Activated CD4-positive, alpha-beta T cell treated with anti-CD3 and anti-CD28 coated beads, Interleukin-2, amount 10 ng/mL, durations not matched to agents 24 days and 14 days (primary cell): ENCODE results near the gene CRACR2A. TPM values are rescaled to one million over a fixed set of nuclear protein-coding genes. Genes with fewer than 3 reads are reported as not detected.

ENCODE experiments used
- DNase-seq: peaks from one replicate; pipeline ENCODE4 v3.0.0; 2022
- H3K27ac Mint-ChIP-seq: one replicate; pipeline ENCODE4 v1.8.0; 2022; ENCODE audit warnings: mild to moderate bottlenecking, mixed read lengths
- H3K27me3 Mint-ChIP-seq: one replicate; pipeline ENCODE4 v1.8.0; 2022; ENCODE audit warnings: mixed read lengths
- H3K36me3 Mint-ChIP-seq: one replicate; pipeline ENCODE4 v1.8.0; 2022; ENCODE audit warnings: low read depth, mild to moderate bottlenecking, mixed read lengths
- H3K4me1 Mint-ChIP-seq: one replicate; pipeline ENCODE4 v1.8.0; 2021; ENCODE audit warnings: mixed read lengths
- H3K4me3 Mint-ChIP-seq: one replicate; pipeline ENCODE4 v1.8.0; 2022; ENCODE audit warnings: mild to moderate bottlenecking, moderate library complexity, mixed read lengths
- H3K9me3 Mint-ChIP-seq: one replicate; pipeline ENCODE4 v1.8.0; 2021; ENCODE audit warnings: mixed read lengths
- intact Hi-C: fragments of 100-400 bp; cut with micrococcal nuclease; formaldehyde crosslinking; loops from one replicate; pipeline ENCODE4 v1.15.1; 2023
- total RNA-seq: library from RNA; stranded (reverse); gene quantifications from 2 replicates; pipeline ENCODE4 v1.2.3, GENCODE V29; 2022

CRACR2A gene
- total RNA-seq, 1 donor from 2014 or later, result 27.0 TPM

GRCh38 chr12:3651585-3652424 lies 101.1 kb downstream of the CRACR2A start:
- peaks cover 40% of the 10 kb centered on the region for H3K36me3 Mint-ChIP-seq
- H3K9me3 Mint-ChIP-seq, result no peaks in the 10 kb centered on the region
- H3K4me1 Mint-ChIP-seq, result peaks cover 16% of the 10 kb centered on the region
- no peaks in the 10 kb centered on the region for H3K27me3 Mint-ChIP-seq
- H3K4me3 Mint-ChIP-seq, result no peak overlapping the region
- DNase-seq, result no peak
- intact Hi-C loops, result no loop called here
- H3K27ac Mint-ChIP-seq, result no peak overlapping the region

GRCh38 chr12:3647504-3647903 lies 105.4 kb downstream of the CRACR2A start:
- Mint-ChIP-seq H3K27me3 (no peaks in the 10 kb centered on the region), H3K9me3 (no peaks in the 10 kb centered on the region), H3K4me3 (no peak overlapping the region), H3K4me1 (peaks cover 24% of the 10 kb centered on the region), H3K27ac (peak overlapping the region; percentile 2), H3K36me3 (peaks cover 32% of the 10 kb centered on the region)
- no peak for DNase-seq
- intact Hi-C loops, result no loop called here

- DNase-seq, result no peak
- H3K9me3 Mint-ChIP-seq, result no peaks in the 10 kb centered on the region
- no peaks in the 10 kb centered on the region for H3K27me3 Mint-ChIP-seq
- H3K27ac Mint-ChIP-seq, result no peak overlapping the region
- H3K36me3 Mint-ChIP-seq, result peaks cover 29% of the 10 kb centered on the region
- intact Hi-C loops, result no loop called here
- peaks cover 22% of the 10 kb centered on the region for H3K4me1 Mint-ChIP-seq
- no peak overlapping the region for H3K4me3 Mint-ChIP-seq
Measured at GRCh38 chr12:3646561-3647241, 106.2 kb downstream of the CRACR2A start.

GRCh38 chr12:3645091-3645490 lies 107.8 kb downstream of the CRACR2A start:
- no peaks in the 10 kb centered on the region for H3K27me3 Mint-ChIP-seq
- intact Hi-C loops, result no loop called here
- H3K36me3 Mint-ChIP-seq, result peaks cover 31% of the 10 kb centered on the region
- no peak overlapping the region for H3K4me3 Mint-ChIP-seq
- no peak overlapping the region for H3K27ac Mint-ChIP-seq
- H3K9me3 Mint-ChIP-seq, result no peaks in the 10 kb centered on the region
- peaks cover 19% of the 10 kb centered on the region for H3K4me1 Mint-ChIP-seq
- DNase-seq, result no peak

- no peak for DNase-seq
- intact Hi-C loops, result no loop called here
Measured at GRCh38 chr12:3644104-3644503, 108.8 kb downstream of the CRACR2A start.

GRCh38 chr12:3641428-3642018 lies 111.4 kb downstream of the CRACR2A start:
- peaks cover 31% of the 10 kb centered on the region for H3K36me3 Mint-ChIP-seq
- H3K9me3 Mint-ChIP-seq, result no peaks in the 10 kb centered on the region
- H3K4me3 Mint-ChIP-seq, result no peak overlapping the region
- intact Hi-C loops, result no loop called here
- DNase-seq, result no peak
- no peak overlapping the region for H3K27ac Mint-ChIP-seq
- H3K27me3 Mint-ChIP-seq, result no peaks in the 10 kb centered on the region
- peaks cover 6% of the 10 kb centered on the region for H3K4me1 Mint-ChIP-seq

More at GRCh38 chr12:3644104-3644503, 108.8 kb downstream of the CRACR2A start:
- Mint-ChIP-seq H3K4me1 (peaks cover 19% of the 10 kb centered on the region), H3K27ac (no peak overlapping the region), H3K27me3 (no peaks in the 10 kb centered on the region), H3K9me3 (no peaks in the 10 kb centered on the region), H3K36me3 (peaks cover 31% of the 10 kb centered on the region), H3K4me3 (no peak overlapping the region)

GRCh38 chr12:3636328-3636727 lies 116.6 kb downstream of the CRACR2A start:
- intact Hi-C loops, result no loop called here
- Mint-ChIP-seq H3K27ac (no peak overlapping the region), H3K4me3 (no peak overlapping the region), H3K36me3 (peaks cover 23% of the 10 kb centered on the region), H3K9me3 (no peaks in the 10 kb centered on the region), H3K4me1 (peaks cover 11% of the 10 kb centered on the region), H3K27me3 (no peaks in the 10 kb centered on the region)
- DNase-seq, result no peak

GRCh38 chr12:3634348-3634747 lies 118.6 kb downstream of the CRACR2A start:
- intact Hi-C loops, result no loop called here
- H3K36me3 Mint-ChIP-seq, result peaks cover 27% of the 10 kb centered on the region
- no peak overlapping the region for H3K27ac Mint-ChIP-seq
- no peaks in the 10 kb centered on the region for H3K27me3 Mint-ChIP-seq
- DNase-seq, result no peak
- H3K9me3 Mint-ChIP-seq, result no peaks in the 10 kb centered on the region
- H3K4me3 Mint-ChIP-seq, result no peak overlapping the region
- peaks cover 11% of the 10 kb centered on the region for H3K4me1 Mint-ChIP-seq

- no peaks in the 10 kb centered on the region for H3K9me3 Mint-ChIP-seq
- no peaks in the 10 kb centered on the region for H3K27me3 Mint-ChIP-seq
- intact Hi-C loops, result no loop called here
- peaks cover 24% of the 10 kb centered on the region for H3K36me3 Mint-ChIP-seq
- H3K4me1 Mint-ChIP-seq, result peaks cover 11% of the 10 kb centered on the region
- peak overlapping the region; percentile 34 for H3K27ac Mint-ChIP-seq
- DNase-seq, result no peak
- H3K4me3 Mint-ChIP-seq, result no peak overlapping the region
Measured at GRCh38 chr12:3633396-3633795, 119.5 kb downstream of the CRACR2A start.

- intact Hi-C loops, result no loop called here
Measured at GRCh38 chr12:3632754-3633153, 120.2 kb downstream of the CRACR2A start.

GRCh38 chr12:3632256-3632655 lies 120.7 kb downstream of the CRACR2A start:
- H3K4me3 Mint-ChIP-seq, result no peak overlapping the region
- DNase-seq, result peak; percentile 68
- peaks cover 11% of the 10 kb centered on the region for H3K4me1 Mint-ChIP-seq
- H3K27me3 Mint-ChIP-seq, result no peaks in the 10 kb centered on the region
- peak overlapping the region; percentile 56 for H3K27ac Mint-ChIP-seq
- intact Hi-C loops, result no loop called here
- H3K9me3 Mint-ChIP-seq, result no peaks in the 10 kb centered on the region
- peaks cover 27% of the 10 kb centered on the region for H3K36me3 Mint-ChIP-seq

More at GRCh38 chr12:3632754-3633153, 120.2 kb downstream of the CRACR2A start:
- Mint-ChIP-seq H3K4me3 (no peak overlapping the region), H3K4me1 (peaks cover 11% of the 10 kb centered on the region), H3K36me3 (peaks cover 27% of the 10 kb centered on the region), H3K27me3 (no peaks in the 10 kb centered on the region), H3K27ac (peak overlapping the region; percentile 56), H3K9me3 (no peaks in the 10 kb centered on the region)
- no peak for DNase-seq

GRCh38 chr12:3631759-3632158 lies 121.2 kb downstream of the CRACR2A start:
- H3K4me1 Mint-ChIP-seq, result peaks cover 11% of the 10 kb centered on the region

GRCh38 chr12:3631272-3631637 lies 121.7 kb downstream of the CRACR2A start:
- H3K27ac Mint-ChIP-seq, result no peak overlapping the region

More at GRCh38 chr12:3631759-3632158, 121.2 kb downstream of the CRACR2A start:
- DNase-seq, result no peak
- Mint-ChIP-seq H3K4me3 (no peak overlapping the region), H3K27ac (no peak overlapping the region), H3K9me3 (no peaks in the 10 kb centered on the region), H3K27me3 (no peaks in the 10 kb centered on the region), H3K36me3 (peaks cover 28% of the 10 kb centered on the region)
- intact Hi-C loops, result no loop called here

More at GRCh38 chr12:3631272-3631637, 121.7 kb downstream of the CRACR2A start:
- Mint-ChIP-seq H3K4me3 (no peak overlapping the region), H3K27me3 (no peaks in the 10 kb centered on the region), H3K4me1 (peaks cover 11% of the 10 kb centered on the region), H3K9me3 (no peaks in the 10 kb centered on the region), H3K36me3 (peaks cover 31% of the 10 kb centered on the region)
- intact Hi-C loops, result no loop called here
- no peak for DNase-seq
